ENCODE data around the gene ACAN.

Gene ACAN

GRCh38 chr15:88838667-88839066 is 35.4 kb downstream of the ACAN start:
- no peak overlapping the region for H3K27ac ChIP-seq
- H3K4me3 ChIP-seq: no peak overlapping the region

GRCh38 chr15:88839146-88839545 is 35.9 kb downstream of the ACAN start:
- Histone ChIP-seq H3K27ac (no peak overlapping the region), H3K4me3 (no peak overlapping the region)

GRCh38 chr15:88839961-88840360 is 36.7 kb downstream of the ACAN start:
- no peak overlapping the region for H3K27ac ChIP-seq

GRCh38 chr15:88841236-88841635 is 38.0 kb downstream of the ACAN start:
- H3K4me3 ChIP-seq: no peak overlapping the region

More at GRCh38 chr15:88839961-88840360, 36.7 kb downstream of the ACAN start:
- H3K4me3 ChIP-seq: no peak overlapping the region

GRCh38 chr15:88842156-88842555 is 38.9 kb downstream of the ACAN start:
- Histone ChIP-seq H3K27ac (no peak overlapping the region), H3K4me3 (no peak overlapping the region)

More at GRCh38 chr15:88841236-88841635, 38.0 kb downstream of the ACAN start:
- no peak overlapping the region for H3K27ac ChIP-seq

- no peak overlapping the region for H3K27ac ChIP-seq
- no peak overlapping the region for H3K4me3 ChIP-seq
These were observed 40.1 kb downstream of the ACAN start for GRCh38 chr15:88843334-88843733.

- Histone ChIP-seq H3K4me3 (no peak overlapping the region), H3K27ac (no peak overlapping the region)
These were observed 41.6 kb downstream of the ACAN start for GRCh38 chr15:88844749-88845386.

GRCh38 chr15:88845616-88846015 is 42.4 kb downstream of the ACAN start:
- H3K4me3 ChIP-seq: no peak overlapping the region
- H3K27ac ChIP-seq: no peak overlapping the region

- Histone ChIP-seq H3K4me3 (no peak overlapping the region), H3K27ac (no peak overlapping the region)
These were observed 43.9 kb downstream of the ACAN start for GRCh38 chr15:88847144-88847543.

- H3K4me3 ChIP-seq: no peak overlapping the region
- H3K27ac ChIP-seq: no peak overlapping the region
These were observed 45.0 kb downstream of the ACAN start for GRCh38 chr15:88848203-88848602.

- Histone ChIP-seq H3K27ac (no peak overlapping the region), H3K4me3 (no peak overlapping the region)
These were observed 46.3 kb downstream of the ACAN start for GRCh38 chr15:88849376-88850072.

- H3K27ac ChIP-seq: no peak overlapping the region
- no peak overlapping the region for H3K4me3 ChIP-seq
These were observed 49.2 kb downstream of the ACAN start for GRCh38 chr15:88852476-88852875.

GRCh38 chr15:88858934-88859333 is 55.7 kb downstream of the ACAN start:
- no peak overlapping the region for H3K27ac ChIP-seq

GRCh38 chr15:88859550-88859949 is 56.3 kb downstream of the ACAN start:
- Histone ChIP-seq H3K27ac (no peak overlapping the region), H3K4me3 (no peak overlapping the region)

More at GRCh38 chr15:88858934-88859333, 55.7 kb downstream of the ACAN start:
- H3K4me3 ChIP-seq: no peak overlapping the region

GRCh38 chr15:88860212-88860611 is 57.0 kb downstream of the ACAN start:
- no peak overlapping the region for H3K27ac ChIP-seq
- H3K4me3 ChIP-seq: no peak overlapping the region

- Histone ChIP-seq H3K4me3 (no peak overlapping the region), H3K27ac (no peak overlapping the region)
These were observed 60.2 kb downstream of the ACAN start for GRCh38 chr15:88863412-88863811.

GRCh38 chr15:88864861-88865497 is 61.7 kb downstream of the ACAN start:
- H3K4me3 ChIP-seq: no peak overlapping the region
- H3K27ac ChIP-seq: no peak overlapping the region

- Histone ChIP-seq H3K27ac (no peak overlapping the region), H3K4me3 (no peak overlapping the region)
These were observed 62.4 kb downstream of the ACAN start for GRCh38 chr15:88865498-88866099.

- Histone ChIP-seq H3K4me3 (no peak overlapping the region), H3K27ac (no peak overlapping the region)
These were observed 63.2 kb downstream of the ACAN start for GRCh38 chr15:88866295-88866881.

- Histone ChIP-seq H3K4me3 (no peak overlapping the region), H3K27ac (no peak overlapping the region)
These were observed 68.1 kb downstream of the ACAN start for GRCh38 chr15:88871313-88871712.

Data from skin epidermis (tissue), 12 donors.